ENCODE data around the gene RHEB. TPM values are rescaled to one million over a fixed set of nuclear protein-coding genes. Genes with fewer than 3 reads are reported as not detected.

RHEB gene
- total and polyA plus RNA-seq, 2 donors (not counting 3 experiments of a cell fraction or from before 2014, with no cell fraction given): 59.4 to 108 TPM

- no peak overlapping the region for H3K9ac ChIP-seq (replicated peaks; ENCODE audit: extremely low read depth, insufficient read depth, low read length)
- TF ChIP-seq EZH2 (IDR thresholded peaks at IDR 0.05; ENCODE audit: borderline replicate concordance, low read depth, low read length, severe bottlenecking): no peak
- TF ChIP-seq GATA2 (IDR thresholded peaks at IDR 0.05; ENCODE audit: insufficient read depth, insufficient read length, low read depth, low read length): no peak
- no peak for TF ChIP-seq MYC (IDR thresholded peaks at IDR 0.05; ENCODE audit: low read depth, low read length)
- TF ChIP-seq FOS (IDR thresholded peaks at IDR 0.05; ENCODE audit: borderline replicate concordance, insufficient read depth, low read length): no peak
- no peak for TF ChIP-seq POLR2AphosphoS5 (IDR thresholded peaks at IDR 0.05; ENCODE audit: insufficient read depth, low read depth, low read length)
- no peak for TF ChIP-seq JUN (IDR thresholded peaks at IDR 0.05; ENCODE audit: borderline replicate concordance, insufficient read depth, insufficient read length, low read depth)
- DNase-seq (ENCODE audit: low read depth, low spot score) (no peak), FAIRE-seq (no peak)
- dilution Hi-C loops (cut with MboI; ENCODE audit: extremely low pct_ligation_motif_present, low sequenced_read_pairs) (no loop called here), intact Hi-C loops (cut with micrococcal nuclease) (no loop called here)
- H3K4me1 ChIP-seq (ENCODE audit: control insufficient read depth, extremely low read depth, insufficient read depth, low read length): no peaks in the 10 kb centered on the region
- ChIA-PET CTCF (interaction anchor here (1.0 kb wide), 1 partner anchor 9 kb away, joined by 5 read pairs; no protein-coding TSS in a partner anchor), POLR2A (no interaction called here)
- no peaks in the 10 kb centered on the region for H3K79me2 ChIP-seq (ENCODE audit: control insufficient read depth, insufficient read depth, low read length)
- H3K27me3 ChIP-seq (ENCODE audit: control insufficient read depth in 2 of 2, insufficient read depth in 2 of 2, low read length in 2 of 2): peaks cover 4 to 6% of the 10 kb centered on the region in 2 experiments
- no peaks in the 10 kb centered on the region for H3K36me3 ChIP-seq (ENCODE audit: control insufficient read depth in 2 of 2, extremely low read depth in 1 of 2, insufficient read depth in 2 of 2, low read length in 2 of 2)
- no peak overlapping the region for H3K4me2 ChIP-seq (ENCODE audit: insufficient read depth, low read length)
- H3K9me1 ChIP-seq (replicated peaks; ENCODE audit: control insufficient read depth, extremely low read depth, insufficient read depth, low read length): no peaks in the 10 kb centered on the region
- H4K20me1 ChIP-seq (replicated peaks; ENCODE audit: control insufficient read depth, extremely low read depth, insufficient read depth, low read length): no peaks in the 10 kb centered on the region
- H3K27ac ChIP-seq (ENCODE audit: insufficient read depth, low read depth, low read length): no peak overlapping the region
- H3K4me3 ChIP-seq (replicated peaks in 1 of 3; ENCODE audit: insufficient read depth in 1 of 3, low read depth in 1 of 3, low read length in 3 of 3): no peak overlapping the region
- H3K9me3 ChIP-seq (replicated peaks; ENCODE audit: control insufficient read depth, insufficient read depth, low read length): no peaks in the 10 kb centered on the region
- H2AFZ ChIP-seq (ENCODE audit: low read depth, low read length): no peak overlapping the region
- BruUV-seq (replicated peaks): no TSS peak
Measured at GRCh38 chr7:151424799-151425198, 94.9 kb downstream of the RHEB start.

- intact Hi-C loops (cut with micrococcal nuclease) (no loop called here), dilution Hi-C loops (cut with MboI; ENCODE audit: extremely low pct_ligation_motif_present, low sequenced_read_pairs) (no loop called here)
- POLR2A ChIA-PET: no interaction called here
- H2AFZ ChIP-seq (ENCODE audit: low read depth, low read length): no peak overlapping the region
- no peaks in the 10 kb centered on the region for H3K36me3 ChIP-seq (ENCODE audit: control insufficient read depth in 2 of 2, extremely low read depth in 1 of 2, insufficient read depth in 2 of 2, low read length in 2 of 2)
- H4K20me1 ChIP-seq (replicated peaks; ENCODE audit: control insufficient read depth, extremely low read depth, insufficient read depth, low read length): no peaks in the 10 kb centered on the region
- DNase-seq (ENCODE audit: low read depth, low spot score): no peak
- no peak overlapping the region for H3K27ac ChIP-seq (ENCODE audit: insufficient read depth, low read depth, low read length)
- no peak overlapping the region for H3K9ac ChIP-seq (replicated peaks; ENCODE audit: extremely low read depth, insufficient read depth, low read length)
- FAIRE-seq: no peak
- H3K27me3 ChIP-seq (ENCODE audit: control insufficient read depth in 2 of 2, insufficient read depth in 2 of 2, low read length in 2 of 2): peaks cover 4 to 6% of the 10 kb centered on the region in 2 experiments
- CTCF ChIA-PET: interaction anchor here (1.2 kb wide), 1 partner anchor 25 kb away, joined by 5 read pairs; no protein-coding TSS in a partner anchor
- BruUV-seq (replicated peaks): no TSS peak
- TF ChIP-seq JUN (IDR thresholded peaks at IDR 0.05; ENCODE audit: borderline replicate concordance, insufficient read depth, insufficient read length, low read depth) (no peak), GATA2 (IDR thresholded peaks at IDR 0.05; ENCODE audit: insufficient read depth, insufficient read length, low read depth, low read length) (no peak), POLR2A (IDR thresholded peaks at IDR 0.05; ENCODE audit: low read depth, low read length) (no peak), FOS (IDR thresholded peaks at IDR 0.05; ENCODE audit: borderline replicate concordance, insufficient read depth, low read length) (no peak), CTCF (IDR thresholded peaks at IDR 0.05; ENCODE audit: extremely low read depth in 1 of 2, insufficient read depth in 1 of 2, low read depth in 1 of 2, low read length in 2 of 2) (no peak), MAX (IDR thresholded peaks at IDR 0.05; ENCODE audit: insufficient read depth, insufficient read length) (no peak), MYC (IDR thresholded peaks at IDR 0.05; ENCODE audit: low read depth, low read length) (no peak), POLR2AphosphoS5 (IDR thresholded peaks at IDR 0.05; ENCODE audit: insufficient read depth, low read depth, low read length) (no peak), EZH2 (IDR thresholded peaks at IDR 0.05; ENCODE audit: borderline replicate concordance, low read depth, low read length, severe bottlenecking) (no peak)
- H3K4me1 ChIP-seq (ENCODE audit: control insufficient read depth, extremely low read depth, insufficient read depth, low read length): no peaks in the 10 kb centered on the region
- no peaks in the 10 kb centered on the region for H3K9me1 ChIP-seq (replicated peaks; ENCODE audit: control insufficient read depth, extremely low read depth, insufficient read depth, low read length)
- H3K9me3 ChIP-seq (replicated peaks; ENCODE audit: control insufficient read depth, insufficient read depth, low read length): no peaks in the 10 kb centered on the region
- H3K79me2 ChIP-seq (ENCODE audit: control insufficient read depth, insufficient read depth, low read length): no peaks in the 10 kb centered on the region
- H3K4me2 ChIP-seq (ENCODE audit: insufficient read depth, low read length): no peak overlapping the region
- no peak overlapping the region for H3K4me3 ChIP-seq (replicated peaks in 1 of 3; ENCODE audit: insufficient read depth in 1 of 3, low read depth in 1 of 3, low read length in 3 of 3)
Measured at GRCh38 chr7:151423936-151424335, 95.8 kb downstream of the RHEB start.

All from endothelial cell of umbilical vein (primary cell).